Fibroblast of skin of right quadriceps (primary cell): ENCODE results near the gene ZNF407.

Experiments
- DNase-seq: peaks from one replicate; pipeline ENCODE4 v3.0.0-alpha.2; 2013

Gene ZNF407

GRCh38 chr18:74631623-74632350 is 34.1 kb downstream of the ZNF407 start:
- DNase-seq, result peak; percentile 69

DNA sequence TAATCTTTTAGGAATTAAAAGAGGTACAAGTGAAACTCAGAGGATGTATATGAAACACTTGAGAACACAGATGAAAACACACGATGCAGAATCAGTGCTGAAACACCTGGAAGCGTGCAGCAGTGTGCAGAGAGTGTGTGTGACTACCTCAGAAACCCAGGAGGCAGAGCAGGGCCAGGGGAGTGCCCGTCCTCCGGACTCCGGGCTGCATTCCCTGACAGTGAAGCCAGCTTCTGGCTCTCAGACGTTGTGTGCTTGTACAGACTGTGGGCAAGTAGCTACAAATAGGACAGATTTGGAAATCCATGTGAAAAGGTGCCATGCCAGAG is 34.6 kb downstream of the ZNF407 start:
- no peak for DNase-seq

- DNase-seq, result no peak
Observed at GRCh38 chr18:74632856-74633255, 35.2 kb downstream of the ZNF407 start.

DNA sequence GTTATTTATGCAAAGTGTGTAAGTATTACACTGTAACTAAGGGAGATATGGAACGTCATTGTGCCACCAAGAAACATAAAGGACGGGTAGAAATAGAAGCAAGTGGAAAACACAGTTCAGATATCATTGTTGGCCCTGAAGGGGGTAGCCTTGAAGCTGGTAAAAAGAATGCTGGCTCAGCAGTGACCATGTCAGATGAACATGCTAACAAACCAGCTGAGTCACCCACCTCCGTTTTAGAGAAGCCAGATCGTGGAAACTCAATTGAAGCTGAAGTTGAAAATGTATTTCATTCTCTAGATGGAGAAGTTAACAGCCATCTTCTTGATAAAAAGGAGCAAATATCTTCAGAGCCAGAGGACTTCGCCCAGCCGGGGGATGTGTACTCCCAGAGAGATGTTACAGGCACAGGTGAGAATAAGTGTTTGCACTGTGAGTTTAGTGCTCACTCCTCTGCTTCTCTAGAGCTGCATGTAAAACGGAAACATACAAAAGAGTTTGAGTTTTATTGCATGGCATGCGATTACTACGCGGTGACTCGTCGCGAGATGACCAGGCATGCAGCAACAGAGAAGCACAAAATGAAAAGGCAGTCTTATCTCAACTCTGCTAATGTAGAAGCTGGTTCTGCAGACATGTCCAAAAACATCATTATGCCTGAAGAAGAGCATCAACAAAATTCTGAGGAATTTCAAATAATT is 36.1 kb downstream of the ZNF407 start:
- DNase-seq, result peak; percentile 28

- no peak for DNase-seq
Observed at GRCh38 chr18:74635224-74635975, 37.7 kb downstream of the ZNF407 start.

DNA sequence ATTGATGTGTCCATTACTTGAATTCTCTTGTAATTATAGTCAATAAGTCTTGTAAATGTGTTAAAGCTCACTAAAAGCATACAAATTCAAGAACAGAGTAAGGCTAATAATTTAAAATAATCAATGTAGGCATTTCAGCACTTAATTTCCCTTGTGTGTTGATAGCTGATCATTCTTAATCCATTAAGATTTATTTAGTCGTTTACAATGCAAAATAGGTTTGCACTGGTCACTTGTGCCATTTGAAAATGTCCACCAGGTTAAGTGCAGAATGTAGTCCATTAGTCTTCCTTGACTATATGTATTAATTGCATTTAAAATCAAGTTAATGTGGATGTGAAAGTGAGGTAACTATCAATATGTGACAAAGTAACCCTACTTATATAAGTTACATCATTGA is 39.4 kb downstream of the ZNF407 start:
- no peak for DNase-seq

DNA sequence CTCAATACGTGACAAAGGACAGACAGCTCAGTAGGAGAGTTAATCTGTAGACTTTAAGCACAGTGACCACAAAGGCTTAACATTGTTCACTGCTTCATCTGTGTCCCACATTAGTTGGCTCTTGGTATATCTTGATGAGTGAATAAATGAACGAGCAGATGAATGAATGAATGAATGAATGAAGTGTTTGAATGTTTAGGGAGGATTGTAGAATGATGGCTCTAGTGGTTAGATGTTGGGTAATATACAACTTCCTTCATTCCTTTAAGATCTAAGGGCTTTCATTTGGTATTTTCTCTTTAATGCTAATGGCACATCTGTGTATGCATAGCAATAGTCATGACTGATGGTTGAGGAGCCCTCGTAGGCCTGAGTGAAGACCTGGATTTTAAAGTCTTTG is 40.5 kb downstream of the ZNF407 start:
- DNase-seq, result no peak

- DNase-seq, result no peak
Observed at GRCh38 chr18:74644713-74645112, 47.0 kb downstream of the ZNF407 start.

GRCh38 chr18:74645679-74646078 is 48.0 kb downstream of the ZNF407 start:
- DNase-seq, result peak; percentile 64

- DNase-seq, result no peak
Observed at GRCh38 chr18:74651327-74652128, 53.9 kb downstream of the ZNF407 start.

DNA sequence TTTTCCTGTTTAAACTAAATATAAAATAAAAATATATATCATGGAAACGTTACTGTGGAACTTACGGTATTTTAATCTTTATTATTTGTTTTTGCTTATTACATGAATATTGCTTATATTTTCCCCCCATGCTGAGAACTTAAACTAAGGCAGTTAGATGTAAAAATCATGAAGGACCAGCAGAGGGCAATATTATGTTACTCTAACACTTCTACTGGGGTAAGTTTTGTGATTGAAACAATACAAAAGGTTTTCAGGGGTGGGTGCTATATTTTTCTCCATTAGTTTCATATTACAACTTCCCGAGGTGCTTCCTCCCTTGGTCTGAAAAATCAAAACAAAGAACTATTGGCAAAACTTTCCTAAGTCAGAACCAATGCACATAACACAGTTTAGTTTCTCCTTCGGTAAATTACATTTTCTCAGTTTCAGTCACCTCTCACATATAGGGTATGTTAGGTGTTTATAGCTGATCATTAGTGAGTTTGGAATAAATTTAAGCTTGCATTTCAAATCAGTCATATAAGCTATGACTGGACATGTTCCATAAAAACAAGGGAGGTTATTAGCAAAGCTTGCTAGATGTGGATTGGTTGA is 54.8 kb downstream of the ZNF407 start:
- peak; percentile 43 for DNase-seq

DNA sequence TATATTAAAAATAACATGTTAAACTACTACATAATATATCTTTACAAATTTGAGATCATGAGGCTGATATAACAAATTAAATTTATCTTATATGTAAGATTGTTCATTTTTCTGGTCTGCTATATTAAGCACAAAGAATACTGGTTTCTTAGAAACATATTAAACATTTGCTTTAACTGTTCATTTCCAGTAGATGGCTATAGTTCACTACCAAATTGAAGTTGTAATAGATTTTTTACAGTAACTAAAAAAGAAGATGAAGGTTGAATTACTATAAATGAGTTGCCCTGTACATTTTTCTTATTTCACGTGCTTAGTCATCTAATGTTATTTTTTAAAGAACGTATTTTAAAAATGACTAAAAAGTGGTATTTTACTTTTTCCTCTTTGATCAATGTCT is 57.0 kb downstream of the ZNF407 start:
- DNase-seq, result peak; percentile 49

- DNase-seq, result no peak
Observed at GRCh38 chr18:74661008-74661407, 63.3 kb downstream of the ZNF407 start.

DNA sequence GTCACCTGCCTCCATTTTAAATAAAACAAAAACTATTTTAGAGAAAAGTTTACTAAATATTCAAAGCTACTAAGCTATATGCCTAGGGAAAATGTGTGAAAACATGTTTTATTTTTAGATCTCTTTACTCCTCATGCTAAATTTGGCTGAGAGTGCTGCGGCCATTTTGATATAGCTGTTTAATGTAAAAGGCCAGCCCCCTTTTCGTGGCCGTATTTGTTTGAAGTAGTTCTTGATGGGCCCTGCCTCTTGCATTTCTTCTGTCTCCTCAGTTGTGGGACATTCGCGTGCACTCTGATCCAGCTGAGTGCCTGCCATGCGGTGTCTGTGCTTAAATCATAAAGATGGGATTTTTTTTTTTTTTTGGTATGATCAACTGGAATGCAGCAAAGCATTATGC is 64.0 kb downstream of the ZNF407 start:
- no peak for DNase-seq

GRCh38 chr18:74662622-74663021 is 65.0 kb downstream of the ZNF407 start:
- DNase-seq, result no peak

DNA sequence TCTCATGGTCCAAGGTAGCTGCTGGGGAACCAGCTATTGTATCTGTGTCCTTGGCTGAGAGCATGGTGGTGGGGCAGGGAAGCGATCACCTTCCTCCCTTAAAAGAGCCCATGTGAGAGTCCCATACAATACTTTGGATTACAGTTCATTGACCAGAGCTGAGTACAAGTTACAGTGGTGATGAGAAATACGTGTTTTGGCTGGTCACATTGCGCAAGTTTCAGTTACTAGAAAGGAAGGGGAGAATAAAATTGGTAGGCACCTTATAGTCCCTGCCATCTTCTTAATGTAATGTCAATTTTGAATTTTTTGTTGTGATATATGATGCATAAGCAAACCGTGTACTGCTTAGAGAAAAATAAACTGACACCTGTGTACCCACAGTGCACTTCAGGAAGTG is 67.7 kb downstream of the ZNF407 start:
- DNase-seq, result no peak

- no peak for DNase-seq
Observed at GRCh38 chr18:74665905-74666304, 68.2 kb downstream of the ZNF407 start.

- no peak for DNase-seq
Observed at GRCh38 chr18:74669136-74669798, 71.6 kb downstream of the ZNF407 start.

DNA sequence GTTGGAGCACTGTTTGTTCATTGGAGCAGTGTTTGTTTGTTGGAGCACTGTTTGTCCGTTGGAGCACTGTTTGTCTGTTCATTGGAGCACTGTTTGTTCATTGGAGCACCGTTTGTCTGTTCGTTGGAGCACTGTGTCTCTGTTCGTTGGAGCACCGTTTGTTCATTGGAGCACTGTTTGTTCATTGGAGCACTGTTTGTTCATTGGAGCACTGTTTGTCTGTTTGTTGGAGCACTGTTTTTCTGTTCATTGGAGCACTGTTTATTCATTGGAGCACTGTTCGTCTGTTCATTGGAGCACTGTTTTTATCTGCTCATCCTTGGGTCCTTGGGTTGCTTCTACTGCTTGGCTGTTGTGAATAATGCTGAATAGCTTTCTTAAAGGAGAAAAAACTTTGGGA is 74.7 kb downstream of the ZNF407 start:
- no peak for DNase-seq

- no peak for DNase-seq
Observed at GRCh38 chr18:74674487-74674886, 76.8 kb downstream of the ZNF407 start.

- DNase-seq, result no peak
Observed at GRCh38 chr18:74679006-74679678, 81.5 kb downstream of the ZNF407 start.

DNA sequence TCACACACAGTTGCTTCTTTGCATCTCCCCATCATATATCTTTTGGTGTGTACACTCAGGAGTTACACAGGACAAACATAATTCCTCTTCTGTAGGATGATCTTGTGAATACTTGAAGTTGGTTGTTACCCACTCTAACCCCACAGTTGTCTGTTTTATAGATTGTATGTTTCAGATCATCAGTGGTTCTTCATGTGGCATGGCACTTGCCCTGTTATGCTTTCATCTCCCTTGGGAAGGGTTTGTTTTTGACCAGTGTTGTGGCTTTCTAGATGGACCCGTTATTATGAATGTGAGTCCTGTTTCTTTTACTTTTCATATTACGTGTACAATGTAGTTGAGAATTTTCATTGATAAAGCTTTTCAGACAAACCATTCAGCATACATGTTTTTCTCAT is 82.0 kb downstream of the ZNF407 start:
- no peak for DNase-seq
